Astrocyte of the spinal cord (primary cell): Measurements from ENCODE around the gene PEX11A.
"Not testable (repeated sequence)": the region's sequence is repeated elsewhere in the genome, so short reads cannot be mapped to it uniquely, and the experiment has no call there.

Source experiments
- DNase-seq: peaks from one replicate; pipeline ENCODE4 v3.0.0; 2011; ENCODE audit warnings: low read depth, low spot score
- H3K4me3 ChIP-seq: 2 replicates; pipeline ENCODE4 v1.5.1; 2011; ENCODE audit warnings: low read depth, mild to moderate bottlenecking, low read length, moderate library complexity
- CTCF ChIP-seq: IDR thresholded peaks from 2 replicates; pipeline ENCODE4 v1.5.1; 2012; ENCODE audit warnings: low read depth, mild to moderate bottlenecking, low read length, inconsistent platforms
- in situ Hi-C: cut with HindIII; loops from 2 replicates; pipeline ENCODE4 v1.10.0; 2017; ENCODE audit warnings: low sequenced_read_pairs

The PEX11A gene

DNA sequence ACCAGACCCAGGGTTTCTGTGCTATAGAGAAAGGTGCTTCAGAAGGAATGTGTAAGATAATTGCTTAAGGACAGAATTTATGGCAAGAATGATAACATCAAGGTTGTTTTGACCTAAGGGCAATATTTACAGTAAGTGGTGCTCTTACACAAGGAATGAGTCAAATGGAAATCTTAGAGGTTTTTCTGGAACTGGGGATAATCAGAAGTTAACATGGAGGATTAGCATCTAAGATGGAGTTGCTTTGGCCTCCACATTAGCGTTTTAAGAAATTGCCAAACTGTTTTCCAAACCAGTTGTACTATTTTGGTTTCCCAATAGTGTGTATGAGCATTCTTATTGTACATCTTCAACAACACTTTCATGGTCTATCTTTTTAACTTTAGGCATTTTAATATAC lies 3.1 kb upstream of the PEX11A start:
- no peak overlapping the region for H3K4me3 ChIP-seq
- TF ChIP-seq CTCF: no peak
- DNase-seq: no peak
- in situ Hi-C loops: no loop called here

DNA sequence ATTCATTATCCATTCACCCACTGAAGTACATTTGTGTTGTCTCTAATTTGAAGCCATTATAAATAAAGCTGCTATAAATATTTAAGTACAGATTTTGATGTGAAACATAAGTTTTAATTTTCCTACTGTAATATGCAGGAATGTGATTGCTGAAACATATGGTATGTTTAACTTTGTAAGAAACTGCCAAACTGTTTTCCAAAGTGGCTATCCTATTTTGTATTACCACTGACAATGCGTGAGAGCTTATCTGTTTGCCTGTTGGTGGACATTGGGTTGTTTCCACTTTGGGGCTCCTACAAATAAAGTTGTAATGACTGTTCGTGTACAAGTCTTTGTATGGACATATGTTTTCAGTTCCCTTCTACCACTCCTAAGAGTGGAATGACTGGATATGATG lies 2.5 kb upstream of the PEX11A start:
- no peak for DNase-seq
- in situ Hi-C loops: no loop called here
- no peak overlapping the region for H3K4me3 ChIP-seq
- TF ChIP-seq CTCF: no peak

GRCh38 chr15:89689930-89690275 lies 651 bp downstream of the PEX11A start:
- DNase-seq, in situ Hi-C loops: not testable (repeated sequence)
- peak overlapping the region; percentile 85 for H3K4me3 ChIP-seq

DNA sequence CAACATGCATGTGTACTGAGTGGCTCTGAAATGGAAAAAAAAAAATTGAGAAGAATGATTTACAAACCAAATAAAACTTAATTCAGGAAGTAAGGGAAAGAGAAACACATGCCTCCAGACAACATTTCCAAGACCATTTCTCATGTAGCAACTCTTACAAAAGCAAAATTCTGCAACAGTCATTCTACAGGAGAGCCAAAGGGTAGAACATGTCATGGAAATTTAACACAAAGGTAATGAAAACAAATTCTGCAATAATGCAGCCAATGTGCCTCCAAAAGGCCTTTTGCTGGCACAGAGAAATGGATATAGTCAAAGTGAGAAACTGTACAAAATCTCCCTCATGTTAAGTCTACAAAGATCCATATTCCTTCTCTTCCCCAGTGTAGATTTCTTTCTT lies 4.0 kb downstream of the PEX11A start:
- H3K4me3 ChIP-seq: no peak overlapping the region
- in situ Hi-C loops: no loop called here
- no peak for DNase-seq
- TF ChIP-seq CTCF: no peak

DNA sequence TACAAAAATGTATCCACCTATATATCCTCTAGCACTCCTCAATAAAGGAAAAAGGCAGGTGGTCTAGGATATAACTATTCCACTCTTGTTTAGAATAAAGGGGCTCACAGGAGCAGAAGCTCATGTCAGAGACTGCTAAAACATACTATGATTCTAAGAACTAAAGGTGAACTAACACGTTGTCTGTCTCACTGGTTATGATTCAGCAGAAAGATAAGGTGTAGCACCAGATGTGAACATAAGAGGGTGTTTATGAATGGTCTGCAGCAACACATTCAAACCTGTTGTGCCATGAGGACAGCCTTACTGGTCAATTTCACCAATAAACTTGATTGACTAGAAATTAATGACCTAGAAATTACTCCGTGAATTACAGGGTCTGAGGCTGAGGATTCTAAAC lies 4.6 kb downstream of the PEX11A start:
- in situ Hi-C loops: no loop called here
- TF ChIP-seq CTCF: no peak
- no peak for DNase-seq

DNA sequence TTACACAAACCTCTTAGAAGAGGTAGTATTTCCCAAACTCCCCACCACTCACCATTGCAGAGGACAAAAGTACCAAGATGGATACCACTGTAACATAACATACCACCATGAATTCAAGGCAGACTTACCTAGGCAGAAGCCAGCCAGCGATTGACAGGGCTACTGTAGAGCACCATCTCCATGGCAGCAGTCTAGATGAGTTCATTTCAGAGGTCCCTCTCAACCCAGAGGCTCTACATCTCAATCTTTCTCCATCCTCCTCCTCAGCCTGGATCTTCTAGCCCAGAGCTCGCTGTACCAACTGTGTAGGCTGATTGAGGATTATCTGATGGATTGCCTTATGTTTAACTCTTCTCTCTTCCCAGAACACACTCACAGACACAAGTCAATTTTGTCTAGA lies 9.4 kb downstream of the PEX11A start:
- no peak for TF ChIP-seq CTCF
- DNase-seq: no peak
- no peak overlapping the region for H3K4me3 ChIP-seq
- in situ Hi-C loops: no loop called here

More for the DNA sequence above, 4.6 kb downstream of the PEX11A start:
- H3K4me3 ChIP-seq: no peak overlapping the region

DNA sequence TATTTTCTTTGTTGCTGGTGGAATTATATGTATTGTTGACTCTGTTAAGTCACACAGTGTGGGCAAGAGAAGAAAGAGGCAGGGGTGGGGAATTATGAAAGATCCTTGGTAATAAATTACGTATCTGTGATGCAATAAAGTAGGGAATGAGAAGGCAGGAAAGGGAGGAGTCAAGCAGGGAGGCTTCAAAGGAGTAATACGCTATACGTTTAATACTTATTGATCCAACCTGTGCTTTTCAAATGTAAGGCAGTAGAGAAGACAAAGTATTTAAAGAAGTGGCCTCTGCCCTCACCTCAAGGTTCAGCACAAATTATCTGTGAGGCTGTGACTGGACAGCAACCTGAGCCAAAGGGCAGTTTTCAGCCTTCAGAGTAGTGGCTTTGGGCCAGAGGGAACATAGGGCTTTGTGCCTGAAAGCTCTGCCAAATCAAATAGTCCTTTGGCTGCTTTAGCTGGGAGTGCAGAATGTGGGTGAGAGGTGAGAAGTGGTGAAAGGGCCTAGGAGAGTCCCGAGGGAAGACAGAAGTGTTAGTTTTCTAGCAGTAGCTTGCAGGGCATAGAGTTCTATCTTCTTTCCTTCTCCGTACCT lies 10.2 kb downstream of the PEX11A start:
- in situ Hi-C loops: no loop called here
- no peak overlapping the region for H3K4me3 ChIP-seq
- peak; percentile 76 for DNase-seq
- TF ChIP-seq CTCF: no peak
